GM19468 (cell line): ENCODE data around the gene BAIAP3.

Source experiments
- ATAC-seq: cut with Tn5 transposase; IDR thresholded peaks from one replicate; pipeline ENCODE4 v1.9.1; 2021; ENCODE audit warnings: mild to moderate bottlenecking, moderate library complexity, moderate number of reproducible peaks; ENCODE audit not compliant: unreplicated experiment; ENCODE audit errors: extremely low read depth

BAIAP3 gene

GRCh38 chr16:1381612-1382406, 48.4 kb downstream of the BAIAP3 start:
- no peak for ATAC-seq

- ATAC-seq, result no peak
Measured at GRCh38 chr16:1383556-1383955, 50.1 kb downstream of the BAIAP3 start.

GRCh38 chr16:1385232-1385631, 51.8 kb downstream of the BAIAP3 start:
- no peak for ATAC-seq

- no peak for ATAC-seq
Measured at GRCh38 chr16:1387331-1387730, 53.9 kb downstream of the BAIAP3 start.

GRCh38 chr16:1389762-1390161, 56.3 kb downstream of the BAIAP3 start:
- no peak for ATAC-seq

- ATAC-seq, result no peak
Measured at GRCh38 chr16:1390239-1390779, 56.9 kb downstream of the BAIAP3 start.

- no peak for ATAC-seq
Measured at GRCh38 chr16:1392826-1393225, 59.4 kb downstream of the BAIAP3 start.

- ATAC-seq, result no peak
Measured at GRCh38 chr16:1393613-1394176, 60.2 kb downstream of the BAIAP3 start.

GRCh38 chr16:1394367-1394951, 61.0 kb downstream of the BAIAP3 start:
- no peak for ATAC-seq

GRCh38 chr16:1395444-1396031, 62.1 kb downstream of the BAIAP3 start:
- ATAC-seq, result no peak

GRCh38 chr16:1397779-1398178, 64.3 kb downstream of the BAIAP3 start:
- ATAC-seq, result no peak

GRCh38 chr16:1398351-1398750, 64.9 kb downstream of the BAIAP3 start:
- no peak for ATAC-seq
